Embryonic facial prominence (tissue), 1 donor: ENCODE measurements around the gene DUS1L.

Experiments used
- DNase-seq: peaks from one replicate; pipeline ENCODE4 v3.0.0-alpha.2; 2016; ENCODE audit errors: extremely low spot score

The DUS1L gene

DNA sequence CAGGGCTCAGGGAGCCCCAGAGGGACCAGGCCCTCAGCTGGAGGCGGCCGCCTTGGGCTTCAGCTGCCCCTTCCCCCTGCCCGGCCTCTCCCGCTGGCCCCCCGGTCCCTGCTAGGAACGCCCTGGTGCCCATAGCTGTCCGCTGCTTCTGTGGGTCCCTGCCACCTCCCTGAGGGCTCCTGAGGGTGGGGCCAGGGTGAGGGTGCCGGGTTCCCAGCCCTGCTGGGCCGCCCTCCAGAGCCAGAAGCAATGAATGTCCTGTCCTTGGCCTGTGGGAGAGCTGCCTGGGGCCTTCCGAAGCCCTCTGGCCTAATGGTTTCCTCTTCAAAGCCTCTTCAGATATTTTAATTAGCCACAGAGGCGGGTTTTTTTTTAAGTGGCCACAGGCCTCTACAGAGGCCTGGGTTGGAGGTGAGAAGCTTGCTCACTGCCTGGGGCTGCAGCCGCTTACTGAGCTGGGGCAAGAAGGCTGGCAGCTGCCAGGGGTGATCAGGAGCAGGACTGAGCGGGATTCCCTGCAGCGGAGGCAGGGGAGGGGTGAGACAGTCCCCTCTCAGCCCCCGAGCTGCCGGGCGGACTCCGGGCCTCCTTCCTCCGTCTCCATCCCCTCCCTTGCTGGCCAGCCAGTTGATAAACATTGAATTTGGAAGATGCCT is 52.8 kb downstream of the DUS1L start:
- DNase-seq: no peak

DNA sequence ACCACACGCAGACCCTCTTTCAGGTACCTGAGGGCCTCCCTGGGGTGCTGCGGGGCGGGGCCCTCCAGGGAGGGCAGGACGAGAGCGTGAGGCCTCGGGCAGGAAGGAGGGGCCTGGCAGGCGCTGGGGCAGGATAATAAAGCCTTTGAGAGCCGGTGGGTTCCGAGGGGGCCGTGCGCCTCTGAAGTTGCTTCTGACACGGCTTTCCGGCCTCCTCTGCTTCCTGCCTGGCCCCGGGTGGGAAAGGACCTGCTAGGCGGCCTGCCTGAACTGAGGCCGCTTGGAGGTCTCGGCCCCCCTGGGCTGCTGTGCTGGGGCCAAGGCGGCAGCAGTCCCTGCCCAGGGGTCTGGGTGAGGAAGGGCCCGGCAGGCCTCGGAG is 53.4 kb downstream of the DUS1L start:
- no peak for DNase-seq

DNA sequence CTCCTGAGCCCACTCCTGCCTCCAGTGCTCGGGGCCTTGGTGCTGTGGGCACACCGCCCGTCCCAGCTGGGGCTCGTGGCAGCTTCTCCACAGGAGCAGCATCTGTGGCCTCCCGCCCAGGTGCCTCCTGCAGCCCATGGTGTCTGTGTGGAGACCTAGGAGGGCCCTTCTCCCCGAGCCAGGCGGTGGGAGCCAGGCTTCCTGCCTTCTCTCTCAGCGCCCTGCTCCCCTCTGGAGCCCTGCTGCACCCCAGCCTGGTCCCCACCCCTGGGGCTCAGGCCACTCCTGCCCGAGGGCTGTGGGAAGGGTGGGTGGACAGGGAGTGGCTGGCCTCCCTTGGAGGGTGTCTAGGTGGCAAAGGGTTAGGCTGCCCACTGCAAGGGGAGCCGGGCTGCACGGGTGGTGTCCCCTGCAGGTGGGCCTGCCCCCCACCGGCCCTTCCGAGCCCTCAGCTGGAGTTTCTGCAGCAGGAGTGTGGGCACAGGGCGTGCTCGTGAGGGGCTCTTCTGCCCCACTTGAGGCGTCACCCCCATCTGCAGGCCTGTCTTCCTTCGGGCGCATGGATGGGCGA is 53.9 kb downstream of the DUS1L start:
- no peak for DNase-seq

DNA sequence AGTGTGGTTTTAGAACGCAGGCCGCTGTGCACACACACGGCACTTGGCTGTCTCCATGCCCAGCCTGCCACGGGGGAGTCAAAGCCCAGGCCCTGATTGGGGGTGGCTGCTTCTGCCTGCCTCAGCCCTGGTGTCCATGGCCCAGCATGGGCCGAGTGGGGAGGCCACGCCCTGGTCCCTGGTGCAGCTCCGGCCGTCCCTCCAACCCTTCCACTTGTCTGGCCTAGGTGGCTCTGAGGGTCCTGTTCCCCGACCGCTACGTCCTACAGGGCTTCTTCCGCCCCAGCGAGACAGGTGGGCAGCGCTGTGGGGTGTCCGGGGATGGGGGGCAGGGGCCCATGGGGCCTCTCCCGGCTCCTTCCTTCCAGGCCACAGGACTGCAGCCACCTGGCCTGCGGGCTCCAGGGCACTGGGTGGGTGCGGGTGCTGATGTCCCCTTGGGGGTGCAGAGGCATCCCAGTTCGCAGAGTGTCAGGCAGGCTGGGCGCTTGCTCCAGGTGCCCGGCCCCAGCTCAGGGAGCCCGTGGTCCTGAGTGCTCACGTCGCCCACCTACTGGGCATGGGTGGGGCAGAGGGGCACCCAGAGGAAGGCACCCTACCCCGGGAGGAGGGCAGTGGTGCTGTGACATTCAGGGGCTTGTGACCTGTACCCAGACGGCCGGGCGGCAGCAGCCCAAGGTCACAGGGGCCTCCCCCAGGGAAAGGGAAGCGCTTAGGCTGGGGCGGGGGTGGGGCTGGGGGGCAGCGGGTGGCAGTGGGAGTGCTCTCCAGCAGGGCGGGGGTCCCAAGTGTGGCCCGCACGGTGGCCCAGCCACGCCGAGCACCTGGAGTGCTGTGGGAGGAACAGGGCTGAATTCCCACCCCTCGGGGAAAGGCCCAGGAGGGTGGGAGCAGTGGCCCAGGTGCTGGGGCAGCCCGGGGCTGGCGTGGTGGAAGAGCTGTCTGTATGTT is 54.8 kb downstream of the DUS1L start:
- no peak for DNase-seq

DNA sequence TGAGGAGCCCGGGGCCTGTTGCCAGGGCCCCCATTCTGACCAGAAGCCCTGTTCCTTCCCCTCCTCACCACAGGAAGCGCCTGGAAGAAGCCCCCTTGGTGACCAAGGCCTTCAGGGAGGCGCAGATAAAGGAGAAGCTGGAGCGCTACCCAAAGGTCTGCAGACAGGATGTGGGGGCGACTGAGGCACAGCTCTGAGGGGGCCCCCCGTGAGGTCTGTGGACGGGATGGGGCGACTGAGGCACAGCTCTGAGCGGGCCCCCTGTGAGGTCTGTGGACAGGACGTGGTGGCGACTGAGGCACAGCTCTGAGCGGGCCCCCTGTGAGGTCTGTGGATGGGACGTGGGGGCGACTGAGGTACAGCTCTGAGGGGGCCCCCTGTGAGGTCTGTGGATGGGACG is 56.2 kb downstream of the DUS1L start:
- DNase-seq: no peak

DNA sequence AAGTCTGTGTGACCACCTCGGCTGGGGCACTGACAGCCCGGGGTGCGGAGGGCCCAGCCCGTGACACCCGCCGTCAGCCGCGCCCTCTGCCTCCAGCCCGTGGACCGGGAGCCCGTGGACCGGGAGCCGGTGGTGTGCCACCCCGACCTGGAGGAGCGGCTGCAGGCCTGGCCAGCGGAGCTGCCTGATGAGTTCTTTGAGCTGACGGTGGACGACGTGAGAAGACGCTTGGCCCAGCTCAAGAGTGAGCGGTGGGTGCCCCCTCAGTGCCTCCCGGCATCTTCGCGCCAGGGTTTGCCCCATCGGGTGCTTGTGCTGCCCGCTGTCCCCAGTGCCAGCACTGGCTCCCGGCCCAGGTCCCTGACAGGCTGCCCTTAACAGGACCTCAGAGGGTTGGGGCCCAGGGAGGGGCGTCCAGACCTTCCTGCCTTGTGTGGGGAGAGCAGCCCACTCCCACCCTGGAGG is 56.6 kb downstream of the DUS1L start:
- no peak for DNase-seq

DNA sequence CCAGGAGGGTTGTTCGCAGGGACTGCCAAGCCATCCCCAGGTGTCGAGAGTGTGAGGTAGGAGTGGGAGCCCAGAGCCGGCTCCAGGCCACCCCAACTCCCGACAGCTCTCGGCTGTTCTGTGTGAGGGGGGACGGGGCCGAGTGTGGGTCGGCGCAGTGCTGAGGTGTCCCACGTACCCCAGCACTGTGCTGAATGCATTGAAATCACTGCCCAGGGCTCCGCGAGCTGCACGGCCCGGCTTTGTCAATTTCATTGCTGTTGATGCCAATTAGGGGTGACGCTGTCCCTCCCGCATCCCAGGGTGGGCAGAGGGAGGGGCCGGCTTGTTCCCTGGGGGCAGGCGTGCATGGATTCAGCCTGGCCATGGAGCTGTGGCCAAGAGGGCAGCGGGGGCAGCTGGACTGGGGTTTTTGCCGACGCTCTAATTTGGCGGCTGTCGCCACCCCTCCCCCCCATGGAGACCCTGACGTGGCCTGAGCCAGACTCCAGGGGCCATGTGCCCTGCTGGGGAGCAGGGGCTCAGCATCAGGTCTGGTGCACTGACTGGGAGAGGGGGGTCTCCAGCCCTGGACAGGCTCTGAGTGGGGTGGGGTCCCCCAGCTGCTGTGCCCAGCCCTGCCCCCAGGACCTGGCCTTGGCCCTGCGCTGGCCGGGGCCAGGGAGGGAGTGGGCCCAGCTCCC is 57.2 kb downstream of the DUS1L start:
- no peak for DNase-seq
